ENCODE results near the gene TMC1.

The TMC1 gene

DNA sequence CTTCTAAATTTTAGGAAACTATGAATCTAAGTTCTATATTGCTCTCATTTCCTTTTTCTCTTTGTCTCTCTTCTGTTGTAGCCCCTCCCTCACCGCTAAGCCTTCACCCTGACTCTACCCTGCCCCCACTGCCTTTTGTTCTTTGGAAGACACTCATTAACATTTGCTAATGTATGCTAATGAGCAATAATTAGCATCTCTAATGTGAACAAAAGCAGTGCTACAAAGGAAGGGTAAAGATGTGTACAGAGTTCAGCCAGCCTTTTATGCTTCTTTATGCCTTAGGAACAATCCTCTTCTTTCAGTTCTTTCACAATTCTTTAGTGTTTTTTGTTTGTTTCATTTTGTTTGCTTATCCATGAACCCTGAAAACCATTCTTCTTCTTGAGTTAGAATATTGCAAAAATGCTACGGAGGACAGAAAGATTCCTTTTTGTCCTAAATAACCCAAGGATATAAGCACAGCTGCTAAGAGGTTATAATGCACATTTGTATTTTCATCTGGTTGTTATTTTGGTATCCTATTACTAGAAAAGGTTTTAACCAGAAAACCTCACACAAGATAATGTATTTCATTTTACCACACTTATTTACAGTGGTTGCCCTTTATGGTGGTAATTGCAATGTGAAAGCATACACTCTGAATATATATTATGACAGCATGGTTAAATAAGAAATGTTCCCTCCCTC lies 159.3 kb downstream of the TMC1 start:
- no peak for DNase-seq (ENCODE audit: low read depth in 2 of 2)

DNA sequence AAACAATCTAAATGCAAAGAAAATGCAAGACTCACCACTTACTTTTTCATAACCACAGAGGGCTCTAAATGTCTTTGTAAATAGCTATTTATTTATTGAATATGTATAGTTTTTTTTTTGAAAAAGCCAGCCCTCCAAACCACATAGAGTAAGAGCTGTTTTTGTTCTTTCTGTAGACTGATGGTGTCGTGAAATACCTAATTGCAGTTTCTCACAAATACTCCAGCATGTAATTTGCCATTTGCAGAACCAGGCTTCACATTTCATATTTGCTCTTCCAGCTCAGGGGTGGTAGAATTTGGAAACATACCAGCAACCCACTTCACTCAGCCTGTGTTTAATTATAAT lies 159.8 kb downstream of the TMC1 start:
- DNase-seq (ENCODE audit: low read depth in 2 of 2) = no peak

DNA sequence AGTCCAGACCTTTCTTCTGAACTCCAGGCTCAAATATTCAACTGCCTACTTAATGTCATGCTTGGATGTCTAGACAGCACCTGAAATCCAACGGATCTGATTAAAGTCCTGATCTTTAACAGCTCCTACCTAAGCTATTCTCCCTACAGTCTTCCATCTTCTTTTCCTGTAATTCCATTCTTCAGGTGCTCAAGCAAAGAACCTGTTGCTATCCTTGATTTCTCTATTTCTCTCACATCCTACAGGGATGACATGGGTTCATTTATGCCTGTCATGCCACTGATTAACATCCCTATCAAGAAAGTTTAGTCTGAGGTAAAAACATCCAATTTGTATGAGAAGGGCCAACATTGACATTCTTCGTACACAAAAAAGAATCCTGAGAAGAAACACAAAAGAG lies 163.2 kb downstream of the TMC1 start:
- no peak for DNase-seq (ENCODE audit: low read depth in 2 of 2)

GRCh38 chr9:72685911-72686310 lies 164.5 kb downstream of the TMC1 start:
- DNase-seq (ENCODE audit: low read depth in 2 of 2) = no peak

- DNase-seq (ENCODE audit: low read depth in 2 of 2) = no peak
Measured at GRCh38 chr9:72687331-72687730, 165.9 kb downstream of the TMC1 start.

DNA sequence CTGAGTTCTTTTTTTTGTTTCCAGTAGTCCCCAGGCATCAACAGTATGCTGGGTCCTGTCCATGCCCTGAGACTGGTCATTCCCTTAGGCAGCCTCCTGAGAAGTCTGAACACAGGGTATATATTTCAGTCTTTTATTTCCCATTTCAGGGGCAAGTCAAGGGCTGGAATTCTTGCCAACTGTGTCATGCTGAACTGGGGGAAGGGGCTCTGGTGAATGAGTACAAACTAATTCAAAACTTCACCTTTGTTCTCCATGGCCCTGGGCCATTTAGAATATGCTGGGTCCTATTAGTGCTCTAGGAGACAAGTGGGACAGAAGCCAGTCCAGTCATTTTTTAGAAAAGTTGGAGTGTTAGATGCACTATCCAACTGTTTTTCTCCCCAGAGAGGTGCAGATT lies 170.3 kb downstream of the TMC1 start:
- no peak for DNase-seq (ENCODE audit: low read depth in 2 of 2)

- no peak for DNase-seq (ENCODE audit: low read depth in 2 of 2)
Measured at GRCh38 chr9:72695365-72695764, 174.0 kb downstream of the TMC1 start.

- DNase-seq (ENCODE audit: low read depth in 2 of 2) = no peak
Measured at GRCh38 chr9:72696511-72696910, 175.1 kb downstream of the TMC1 start.

- no peak for DNase-seq (ENCODE audit: low read depth in 2 of 2)
Measured at GRCh38 chr9:72701510-72701909, 180.1 kb downstream of the TMC1 start.

- no peak for DNase-seq (ENCODE audit: low read depth in 2 of 2)
Measured at GRCh38 chr9:72703574-72703973, 182.2 kb downstream of the TMC1 start.

GRCh38 chr9:72704688-72705375 lies 183.4 kb downstream of the TMC1 start:
- DNase-seq (ENCODE audit: low read depth in 2 of 2) = no peak

- DNase-seq (ENCODE audit: low read depth in 2 of 2) = no peak
Measured at GRCh38 chr9:72718503-72718902, 197.1 kb downstream of the TMC1 start.

- no peak for DNase-seq (ENCODE audit: low read depth in 2 of 2)
Measured at GRCh38 chr9:72721067-72721466, 199.7 kb downstream of the TMC1 start.

- no peak for DNase-seq (ENCODE audit: low read depth in 2 of 2)
Measured at GRCh38 chr9:72726947-72727346, 205.5 kb downstream of the TMC1 start.

DNA sequence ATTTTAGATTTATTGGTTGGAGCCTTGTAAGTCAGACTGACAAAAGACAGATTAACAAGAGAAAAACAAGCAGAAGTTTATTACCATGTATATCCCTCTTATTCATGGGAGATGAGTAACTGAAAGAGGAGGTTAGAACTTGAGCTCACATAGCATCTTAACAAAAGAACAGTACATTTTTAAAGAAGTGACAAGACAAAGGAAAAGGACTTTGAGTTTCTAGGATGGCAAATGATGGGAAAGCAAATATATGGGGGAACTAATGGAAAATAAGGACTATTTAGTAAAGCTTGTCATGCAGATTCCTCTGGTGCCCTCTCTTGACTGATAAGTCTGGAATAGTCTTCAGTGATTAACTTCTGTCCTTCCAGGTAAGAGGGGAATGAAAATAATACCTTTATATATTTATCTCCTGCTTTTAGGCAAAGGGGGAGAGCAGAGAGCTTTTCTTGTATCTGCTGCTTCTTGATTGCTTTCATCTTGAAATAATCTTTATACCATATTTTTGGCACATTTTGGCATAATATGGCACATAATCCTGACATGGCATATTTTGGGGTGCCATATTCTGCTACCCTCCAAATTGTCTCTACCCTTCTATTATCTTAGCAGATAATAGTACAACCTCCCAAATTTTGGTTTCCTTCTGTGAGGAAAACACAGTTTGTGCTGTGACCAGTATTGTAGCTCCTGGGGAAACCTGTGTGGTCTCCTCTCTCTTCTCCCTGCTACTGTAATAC lies 206.8 kb downstream of the TMC1 start:
- DNase-seq (ENCODE audit: low read depth in 2 of 2) = no peak

DNA sequence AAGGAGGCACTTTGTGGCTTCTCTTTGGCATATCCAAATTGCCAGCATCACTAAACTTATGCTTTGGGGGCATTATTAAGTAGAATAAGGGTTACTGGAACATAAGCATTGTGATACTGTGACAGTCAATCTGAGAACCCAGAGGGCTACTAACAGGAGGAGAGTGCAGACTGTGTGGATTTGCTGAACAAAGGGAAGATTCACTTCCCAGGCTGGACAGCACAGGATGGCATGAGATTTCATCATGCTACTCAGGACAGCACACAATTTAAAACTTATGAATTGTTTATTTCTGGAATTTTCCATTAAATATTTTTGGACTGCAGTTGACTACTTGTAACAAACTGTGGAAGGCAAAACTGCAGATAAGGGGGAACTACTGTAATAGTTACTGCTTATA lies 212.5 kb downstream of the TMC1 start:
- no peak for DNase-seq (ENCODE audit: low read depth in 2 of 2)

GRCh38 chr9:72734631-72735030 lies 213.2 kb downstream of the TMC1 start:
- no peak for DNase-seq (ENCODE audit: low read depth in 2 of 2)

DNA sequence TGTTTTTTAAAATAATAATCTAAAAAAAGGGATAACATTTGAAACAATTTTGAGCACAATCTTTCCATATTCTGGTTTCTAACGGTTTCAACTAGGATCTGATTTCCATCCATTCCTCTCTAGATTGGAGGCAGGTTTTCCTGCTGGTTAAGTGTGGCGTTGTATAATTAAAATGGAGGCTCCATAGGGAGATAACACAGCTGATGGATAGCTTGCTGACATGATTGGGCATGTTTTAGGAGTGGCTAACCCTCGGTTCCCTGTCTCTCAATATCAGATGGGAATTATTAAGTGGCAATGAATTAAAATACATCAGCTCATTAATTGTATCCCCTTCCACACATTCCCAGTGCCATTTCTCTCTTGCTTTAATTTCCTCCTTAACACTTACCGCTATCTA lies 222.4 kb downstream of the TMC1 start:
- DNase-seq (ENCODE audit: low read depth in 2 of 2) = no peak

DNA sequence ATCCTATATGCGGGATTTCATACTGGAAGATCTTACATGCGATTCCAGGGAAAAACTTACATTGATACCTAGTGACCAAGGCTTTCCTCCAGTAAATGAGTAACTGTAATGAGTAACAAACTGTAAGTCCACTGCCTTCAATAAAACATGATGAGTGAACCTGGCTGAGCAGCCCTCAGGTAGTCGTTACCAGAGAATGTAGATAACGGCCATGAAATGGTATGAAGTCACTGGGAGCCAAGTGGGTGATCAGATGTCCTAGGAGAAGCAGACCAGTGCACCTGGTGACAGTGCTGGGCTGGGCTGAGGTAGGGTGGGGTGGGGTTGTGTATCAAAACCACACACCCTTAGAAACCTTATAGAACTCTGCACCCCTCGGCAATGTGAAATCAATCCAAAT lies 227.9 kb downstream of the TMC1 start:
- DNase-seq (ENCODE audit: low read depth in 2 of 2) = no peak

GRCh38 chr9:72751541-72751940 lies 230.1 kb downstream of the TMC1 start:
- no peak for DNase-seq (ENCODE audit: low read depth in 2 of 2)

GRCh38 chr9:72753266-72753893 lies 232.0 kb downstream of the TMC1 start:
- DNase-seq (ENCODE audit: low read depth in 2 of 2) = no peak

GRCh38 chr9:72755836-72756235 lies 234.4 kb downstream of the TMC1 start:
- no peak for DNase-seq (ENCODE audit: low read depth in 2 of 2)

DNA sequence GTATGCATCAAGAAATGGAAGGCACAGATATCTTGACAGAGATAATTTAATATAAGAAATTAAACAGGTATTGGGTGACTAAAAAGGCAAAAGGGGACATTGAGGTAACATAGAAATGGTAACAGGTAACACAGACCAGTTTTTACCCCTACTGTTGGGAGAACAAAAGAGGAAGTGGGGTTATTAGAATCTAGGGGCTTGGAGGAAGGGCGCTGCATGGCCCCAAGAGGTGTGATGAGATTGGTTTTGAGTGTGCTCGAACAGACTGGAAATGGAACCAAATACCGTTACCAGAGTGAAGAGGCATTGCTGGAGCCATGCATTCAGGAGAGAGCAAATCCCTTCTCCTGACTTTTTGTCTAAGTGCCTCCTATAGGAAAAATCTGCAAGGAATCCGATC lies 237.5 kb downstream of the TMC1 start:
- no peak for DNase-seq (ENCODE audit: low read depth in 2 of 2)

All from stimulated activated CD8-positive, alpha-beta memory T cell treated with anti-CD3 and anti-CD28 coated beads, Interleukin-2, amount 100 ng/mL, for 48 hours (primary cell).